ENCODE measurements around the gene KCNK2. TPM values are rescaled to one million over a fixed set of nuclear protein-coding genes. Genes with fewer than 3 reads are reported as not detected.

The KCNK2 gene
- total RNA-seq, 1 experiment from 2014 or later, result 0.44 TPM

GRCh38 chr1:215146240-215146975, 63.9 kb downstream of the KCNK2 start:
- Histone ChIP-seq H2BK12ac (ENCODE audit: insufficient read length, low read depth, low read length) (no peak overlapping the region), H2AK5ac (ENCODE audit: insufficient read length, low read length) (no peak overlapping the region), H3K27ac (ENCODE audit: insufficient read length, low read depth, low read length) (no peak overlapping the region), H4K20me1 (ENCODE audit: control insufficient read depth, insufficient read depth, insufficient read length) (no peaks in the 10 kb centered on the region), H2AFZ (ENCODE audit: low read length) (no peak overlapping the region), H4K5ac (ENCODE audit: insufficient read length, low read depth, low read length) (no peak overlapping the region), H3K9me3 (ENCODE audit: control insufficient read depth, low read depth, low read length) (no peaks in the 10 kb centered on the region), H2BK15ac (ENCODE audit: low read depth, low read length) (no peak overlapping the region), H3K79me1 (ENCODE audit: insufficient read depth, low read depth, low read length, poor library complexity, severe bottlenecking) (no peaks in the 10 kb centered on the region), H3K14ac (ENCODE audit: insufficient read depth, low read length) (no peak overlapping the region), H3K4me1 (ENCODE audit: insufficient read depth, low read length) (no peaks in the 10 kb centered on the region), H3K79me2 (ENCODE audit: insufficient read depth, low read length) (no peaks in the 10 kb centered on the region), H3K27me3 (ENCODE audit: insufficient read depth, low read length) (no peaks in the 10 kb centered on the region), H3T11ph (ENCODE audit: low read length) (no peak overlapping the region), H2BK5ac (ENCODE audit: insufficient read length, low read length) (no peak overlapping the region), H3K4ac (ENCODE audit: low read depth, low read length) (no peak overlapping the region), H3K23ac (ENCODE audit: insufficient read length, low read depth, low read length) (no peak overlapping the region), H3K56ac (ENCODE audit: insufficient read length, low read depth, low read length) (no peak overlapping the region), H3K4me2 (ENCODE audit: insufficient read depth, insufficient read length, low read length) (no peak overlapping the region), H3K9ac (ENCODE audit: extremely low read depth, insufficient read length, low read length) (no peak overlapping the region), H3K23me2 (ENCODE audit: insufficient read length, low read depth, low read length, poor library complexity, severe bottlenecking) (no peaks in the 10 kb centered on the region), H2BK120ac (ENCODE audit: low read depth, low read length, poor library complexity, severe bottlenecking) (no peak overlapping the region), H4K8ac (replicated peaks; ENCODE audit: insufficient read length, low read depth, low read length) (no peak overlapping the region), H3K18ac (ENCODE audit: insufficient read length, low read depth, low read length) (no peak overlapping the region), H4K91ac (ENCODE audit: insufficient read length, low read depth, low read length) (no peak overlapping the region), H2BK20ac (ENCODE audit: low read depth, low read length, poor library complexity, severe bottlenecking) (no peak overlapping the region)
- Mint-ChIP-seq H3K27me3 (ENCODE audit: low read depth) (no peaks in the 10 kb centered on the region), H3K36me3 (ENCODE audit: insufficient read depth in 1 of 3, low read depth in 3 of 3) (peaks cover 0 to 5% (median 0%) of the 10 kb centered on the region in 3 experiments; a peak in 3 of 7 replicates), H3K27ac (no peak overlapping the region), H3K9me3 (peaks cover 0 to 6% of the 10 kb centered on the region in 2 experiments; a peak in 2 of 5 replicates), H3K4me3 (no peak overlapping the region), H3K4me1 (no peaks in the 10 kb centered on the region)
- no peak for DNase-seq
- peak; percentile 70 for TF ChIP-seq CTCF (conservative IDR thresholded peaks at IDR 0.05)
- no CpG with 5 or more reads among the region's 8 CpGs for WGBS (ENCODE audit: extremely low coverage, insufficient read length, low lambda C conversion rate)
